SK-N-SH (cell line): ENCODE data around the gene TRPM3. TPM values are rescaled to one million over a fixed set of nuclear protein-coding genes. Genes with fewer than 3 reads are reported as not detected.

ENCODE experiments used
- CTCF ChIA-PET: fragments of 300-600, 350-600 bp; formaldehyde crosslinking; extraction: SDS; loops from one replicate; lab custom pipeline; 2021; lab: Yijun Ruan, JAX
- POLR2A ChIA-PET: fragments of 350-600 bp; sonication (Branson Sonifier 250); formaldehyde crosslinking; extraction: SDS; loops from one replicate; lab custom pipeline; 2020; ENCODE audit warnings: antibody characterized with exemption, inconsistent platforms; lab: Yijun Ruan, JAX
- DNase-seq: peaks from one replicate; pipeline ENCODE4 v3.0.0; 2012
- H2AFZ ChIP-seq: fragments of 200-600 bp; sonication (generic); 2 replicates; pipeline ENCODE4 v1.8.1; 2016; ENCODE audit warnings: antibody characterized with exemption, mild to moderate bottlenecking, low read depth
- H3F3A ChIP-seq: fragments of 200-600 bp; sonication (generic); replicated peaks from 2 replicates; pipeline ENCODE3; 2016; ENCODE audit warnings: antibody characterized with exemption, mild to moderate bottlenecking; ENCODE audit not compliant: insufficient read depth
- H3K27ac ChIP-seq, 2 experiments: fragments of 200-500 bp in 1 of 2; fragments of 200-600 bp in 1 of 2; sonication (Bioruptor generic) in 1 of 2; sonication (generic), shearing (Covaris generic) in 1 of 2; 2 replicates each; pipeline versions ENCODE4 v1.5.1 to v1.6.1; 2014 to 2016; ENCODE audit warnings: low read depth in 2 of 2, inconsistent platforms in 1 of 2, low read length in 1 of 2, mild to moderate bottlenecking in 1 of 2, mixed read lengths in 1 of 2
- H3K27me3 ChIP-seq: fragments of 200-600 bp; sonication (generic), shearing (Covaris generic); 2 replicates; pipeline ENCODE4 v1.6.1; 2016; ENCODE audit warnings: mixed run types; ENCODE audit not compliant: insufficient read depth
- H3K36me3 ChIP-seq, 2 experiments: fragments of 200-500 bp in 1 of 2; fragments of 200-600 bp in 1 of 2; sonication (Bioruptor generic) in 1 of 2; sonication (generic) in 1 of 2; replicated peaks in 1 of 2; 2 replicates each; pipeline versions ENCODE3 to v1.5.1; 2014 to 2016; ENCODE audit warnings: low read length in 1 of 2, mild to moderate bottlenecking in 1 of 2; ENCODE audit not compliant: insufficient read depth in 2 of 2, control insufficient read depth in 1 of 2
- H3K4me1 ChIP-seq, 2 experiments: fragments of 200-500 bp in 1 of 2; fragments of 200-600 bp in 1 of 2; sonication (Bioruptor generic) in 1 of 2; sonication (generic), shearing (Covaris generic) in 1 of 2; 2 replicates each; pipeline versions ENCODE4 v1.5.1 to v1.6.1; 2014 to 2016; ENCODE audit warnings: low read depth in 1 of 2, low read length in 1 of 2, mixed run types in 1 of 2; ENCODE audit not compliant: insufficient read depth in 2 of 2, control insufficient read depth in 1 of 2
- H3K4me2 ChIP-seq: fragments of 200-600 bp; sonication (generic), shearing (Covaris generic); 2 replicates; pipeline ENCODE4 v1.6.1; 2017; ENCODE audit warnings: mixed run types
- H3K4me3 ChIP-seq, 2 experiments: fragments of 200-500 bp in 1 of 2; fragments of 200-600 bp in 1 of 2; sonication (Bioruptor generic) in 1 of 2; sonication (generic), shearing (Covaris generic) in 1 of 2; 2 replicates each; pipeline versions ENCODE4 v1.5.1 to v1.8.1; 2014 to 2016; ENCODE audit warnings: low read depth in 2 of 2, inconsistent platforms in 1 of 2, low read length in 1 of 2, mild to moderate bottlenecking in 1 of 2, mixed read lengths in 1 of 2, moderate library complexity in 1 of 2
- H3K79me2 ChIP-seq: fragments of 200-600 bp; sonication (generic); 2 replicates; pipeline ENCODE4 v1.8.1; 2017; ENCODE audit warnings: mild to moderate bottlenecking; ENCODE audit not compliant: insufficient read depth
- H3K9ac ChIP-seq: fragments of 200-600 bp; sonication (generic); 2 replicates; pipeline ENCODE4 v1.6.1; 2017; ENCODE audit warnings: mixed run types
- H3K9me2 ChIP-seq: fragments of 200-600 bp; sonication (generic); 2 replicates; pipeline ENCODE4 v1.6.1; 2017; ENCODE audit warnings: mixed run types
- H3K9me3 ChIP-seq: fragments of 200-600 bp; sonication (generic); 2 replicates; pipeline ENCODE4 v1.6.1; 2017; ENCODE audit warnings: mixed run types, mild to moderate bottlenecking, moderate library complexity
- H4K20me1 ChIP-seq: fragments of 200-600 bp; sonication (generic); 2 replicates; pipeline ENCODE4 v1.6.1; 2017; ENCODE audit warnings: mild to moderate bottlenecking, mixed run types; ENCODE audit not compliant: insufficient read depth
- CHD2 ChIP-seq: fragments of 150-350 bp; IDR thresholded peaks from 2 replicates; pipeline ENCODE4 v1.6.1; 2018; ENCODE audit warnings: low read length; ENCODE audit not compliant: partially characterized antibody
- ELF1 ChIP-seq: IDR thresholded peaks from 2 replicates; pipeline ENCODE4 v1.4.0; 2012
- FOSL2 ChIP-seq: IDR thresholded peaks from 2 replicates; pipeline ENCODE4 v1.4.0; 2012; ENCODE audit warnings: low read depth, mild to moderate bottlenecking, moderate library complexity, borderline replicate concordance
- FOXJ3 ChIP-seq: sonication (generic); formaldehyde crosslinking; IDR thresholded peaks from 2 replicates; pipeline ENCODE4 v1.5.1; 2020; ENCODE audit warnings: mild to moderate bottlenecking, missing genetic modification reagents
- IRF3 ChIP-seq: fragments of 150-350 bp; IDR thresholded peaks from 2 replicates; pipeline ENCODE4 v1.6.1; 2016; ENCODE audit warnings: mild to moderate bottlenecking, low read depth, low read length
- MAX ChIP-seq: IDR thresholded peaks from 2 replicates; pipeline ENCODE4 v1.4.0; 2012; ENCODE audit warnings: low read depth
- NFIC ChIP-seq: IDR thresholded peaks from 2 replicates; pipeline ENCODE4 v1.4.0; 2012; ENCODE audit warnings: borderline replicate concordance
- PBX3 ChIP-seq: IDR thresholded peaks from 2 replicates; pipeline ENCODE4; 2012
- RCOR1 ChIP-seq: fragments of 150-350 bp; IDR thresholded peaks from 2 replicates; pipeline ENCODE4 v1.6.1; 2017; ENCODE audit warnings: antibody characterized with exemption, low read length
- RFX5 ChIP-seq: IDR thresholded peaks from 2 replicates; pipeline ENCODE4 v1.6.1; 2012; ENCODE audit warnings: mild to moderate bottlenecking, improper control_type of control experiment, low read length
- SIN3A ChIP-seq: IDR thresholded peaks from 2 replicates; pipeline ENCODE4 v1.6.1; 2012; ENCODE audit warnings: low read depth, mild to moderate bottlenecking, low read length, moderate library complexity, borderline replicate concordance
- SMC3 ChIP-seq: IDR thresholded peaks from 2 replicates; pipeline ENCODE4 v1.6.1; 2012; ENCODE audit warnings: low read depth, low read length, improper control_type of control experiment
- TCF12 ChIP-seq: IDR thresholded peaks from 2 replicates; pipeline ENCODE4 v1.4.0; 2012
- WGBS: methylation state at CpG from one replicate; pipeline ENCODE4 v1.1.6; 2017; ENCODE audit warnings: low lambda C conversion rate; 5-methylcytosine and 5-hydroxymethylcytosine counted together
- polyA plus RNA-seq, 3 experiments: library from polyadenylated mRNA; depleted of rRNA; stranded (reverse); fragments of >200 nt; gene quantifications; 2 replicates each; pipeline ENCODE4 v1.2.3, GENCODE V29; 2012
- TF ChIP-seq, protein P1 (sequence below): IDR thresholded peaks from 2 replicates; pipeline ENCODE4 v1.4.0; 2012; ENCODE audit warnings: low read depth, borderline replicate concordance
- TF ChIP-seq, protein P2 (sequence below): fragments of 150-350 bp; IDR thresholded peaks from 2 replicates; pipeline ENCODE4 v1.6.1; 2017; ENCODE audit warnings: antibody characterized with exemption, low read length, low read depth, borderline replicate concordance
- TF ChIP-seq, protein P3 (sequence below): IDR thresholded peaks from 2 replicates; pipeline ENCODE4 v1.6.1; 2012; ENCODE audit warnings: mild to moderate bottlenecking, low read depth, low read length, moderate library complexity

TRPM3 gene
- polyA plus RNA-seq, 1 of the 3 experiments (the other 2 are of a cell fraction): not detected

DNA sequence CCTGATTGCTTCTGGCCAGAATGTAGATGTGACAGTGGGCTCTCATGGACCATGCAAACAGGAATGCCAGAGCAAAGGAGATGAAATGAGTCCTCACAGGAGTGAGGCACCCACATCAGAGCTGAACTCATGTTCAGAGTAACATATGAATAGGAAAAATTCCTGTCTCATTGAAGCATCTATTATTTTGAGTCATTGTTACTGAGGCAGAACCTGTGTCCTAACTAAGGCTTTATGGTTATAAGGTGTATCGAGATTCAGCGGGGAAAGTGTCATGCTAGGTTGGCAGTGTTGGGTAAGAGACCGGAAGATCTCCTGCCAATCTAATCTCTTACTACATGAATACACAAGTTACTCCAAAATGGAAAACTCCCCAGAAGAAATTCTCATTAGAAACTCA, 304.1 kb downstream of the TRPM3 start:
- no peak for TF ChIP-seq FOXJ3
- H3F3A ChIP-seq: no peaks in the 10 kb centered on the region
- DNase-seq: no peak
- H3K36me3 ChIP-seq: no peaks in the 10 kb centered on the region
- no peaks in the 10 kb centered on the region for H4K20me1 ChIP-seq
- H3K27ac ChIP-seq: no peak overlapping the region
- no peaks in the 10 kb centered on the region for H3K4me1 ChIP-seq
- ChIA-PET CTCF (no interaction called here), POLR2A (no interaction called here)
- no peaks in the 10 kb centered on the region for H3K9me3 ChIP-seq
- whole genome bisulfite sequencing: 13% methylated on average over 3 of the region's 3 CpGs
- no peak overlapping the region for H3K4me2 ChIP-seq
- peaks cover 13% of the 10 kb centered on the region; the same call in 1 of the 2 replicates for H3K27me3 ChIP-seq
- H2AFZ ChIP-seq: no peak overlapping the region
- no peaks in the 10 kb centered on the region for H3K79me2 ChIP-seq
- H3K9ac ChIP-seq: no peak overlapping the region
- H3K9me2 ChIP-seq: no peaks in the 10 kb centered on the region
- no peak overlapping the region for H3K4me3 ChIP-seq

GRCh38 chr9:70816891-70817290, 304.5 kb downstream of the TRPM3 start:
- H3K27ac ChIP-seq: no peak overlapping the region
- 3% methylated on average over 2 of the region's 2 CpGs for WGBS
- TF ChIP-seq SMC3 (no peak), TCF12 (no peak), IRF3 (no peak), ELF1 (no peak), FOSL2 (no peak), CHD2 (no peak), RCOR1 (no peak), NFIC (no peak), PBX3 (no peak), SIN3A (no peak), MAX (no peak), RFX5 (no peak)
- TF ChIP-seq, protein P1, sequence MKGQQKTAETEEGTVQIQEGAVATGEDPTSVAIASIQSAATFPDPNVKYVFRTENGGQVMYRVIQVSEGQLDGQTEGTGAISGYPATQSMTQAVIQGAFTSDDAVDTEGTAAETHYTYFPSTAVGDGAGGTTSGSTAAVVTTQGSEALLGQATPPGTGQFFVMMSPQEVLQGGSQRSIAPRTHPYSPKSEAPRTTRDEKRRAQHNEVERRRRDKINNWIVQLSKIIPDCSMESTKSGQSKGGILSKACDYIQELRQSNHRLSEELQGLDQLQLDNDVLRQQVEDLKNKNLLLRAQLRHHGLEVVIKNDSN: no peak
- TF ChIP-seq, protein P2, sequence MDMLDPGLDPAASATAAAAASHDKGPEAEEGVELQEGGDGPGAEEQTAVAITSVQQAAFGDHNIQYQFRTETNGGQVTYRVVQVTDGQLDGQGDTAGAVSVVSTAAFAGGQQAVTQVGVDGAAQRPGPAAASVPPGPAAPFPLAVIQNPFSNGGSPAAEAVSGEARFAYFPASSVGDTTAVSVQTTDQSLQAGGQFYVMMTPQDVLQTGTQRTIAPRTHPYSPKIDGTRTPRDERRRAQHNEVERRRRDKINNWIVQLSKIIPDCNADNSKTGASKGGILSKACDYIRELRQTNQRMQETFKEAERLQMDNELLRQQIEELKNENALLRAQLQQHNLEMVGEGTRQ: no peak
- TF ChIP-seq, protein P3, sequence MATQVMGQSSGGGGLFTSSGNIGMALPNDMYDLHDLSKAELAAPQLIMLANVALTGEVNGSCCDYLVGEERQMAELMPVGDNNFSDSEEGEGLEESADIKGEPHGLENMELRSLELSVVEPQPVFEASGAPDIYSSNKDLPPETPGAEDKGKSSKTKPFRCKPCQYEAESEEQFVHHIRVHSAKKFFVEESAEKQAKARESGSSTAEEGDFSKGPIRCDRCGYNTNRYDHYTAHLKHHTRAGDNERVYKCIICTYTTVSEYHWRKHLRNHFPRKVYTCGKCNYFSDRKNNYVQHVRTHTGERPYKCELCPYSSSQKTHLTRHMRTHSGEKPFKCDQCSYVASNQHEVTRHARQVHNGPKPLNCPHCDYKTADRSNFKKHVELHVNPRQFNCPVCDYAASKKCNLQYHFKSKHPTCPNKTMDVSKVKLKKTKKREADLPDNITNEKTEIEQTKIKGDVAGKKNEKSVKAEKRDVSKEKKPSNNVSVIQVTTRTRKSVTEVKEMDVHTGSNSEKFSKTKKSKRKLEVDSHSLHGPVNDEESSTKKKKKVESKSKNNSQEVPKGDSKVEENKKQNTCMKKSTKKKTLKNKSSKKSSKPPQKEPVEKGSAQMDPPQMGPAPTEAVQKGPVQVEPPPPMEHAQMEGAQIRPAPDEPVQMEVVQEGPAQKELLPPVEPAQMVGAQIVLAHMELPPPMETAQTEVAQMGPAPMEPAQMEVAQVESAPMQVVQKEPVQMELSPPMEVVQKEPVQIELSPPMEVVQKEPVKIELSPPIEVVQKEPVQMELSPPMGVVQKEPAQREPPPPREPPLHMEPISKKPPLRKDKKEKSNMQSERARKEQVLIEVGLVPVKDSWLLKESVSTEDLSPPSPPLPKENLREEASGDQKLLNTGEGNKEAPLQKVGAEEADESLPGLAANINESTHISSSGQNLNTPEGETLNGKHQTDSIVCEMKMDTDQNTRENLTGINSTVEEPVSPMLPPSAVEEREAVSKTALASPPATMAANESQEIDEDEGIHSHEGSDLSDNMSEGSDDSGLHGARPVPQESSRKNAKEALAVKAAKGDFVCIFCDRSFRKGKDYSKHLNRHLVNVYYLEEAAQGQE: no peak
- TF ChIP-seq, all 33 proteins: peak for 0
- H3K4me2 ChIP-seq: no peak overlapping the region
- no peaks in the 10 kb centered on the region for H4K20me1 ChIP-seq
- H3K9me2 ChIP-seq: no peaks in the 10 kb centered on the region
- H2AFZ ChIP-seq: no peak overlapping the region
- no peak for DNase-seq
- H3F3A ChIP-seq: no peaks in the 10 kb centered on the region
- peaks cover 9% of the 10 kb centered on the region; the same call in 1 of the 2 replicates for H3K27me3 ChIP-seq
- H3K9me3 ChIP-seq: no peaks in the 10 kb centered on the region
- H3K9ac ChIP-seq: no peak overlapping the region
- POLR2A ChIA-PET: no interaction called here
- no peaks in the 10 kb centered on the region for H3K79me2 ChIP-seq
- CTCF ChIA-PET: no interaction called here
- H3K4me1 ChIP-seq: no peaks in the 10 kb centered on the region
- no peak overlapping the region for H3K4me3 ChIP-seq
- no peaks in the 10 kb centered on the region for H3K36me3 ChIP-seq
